Retinal pigment epithelial cell (primary cell): ENCODE results near the gene ACSM3.

ENCODE experiments used
- DNase-seq: peaks from one replicate; pipeline ENCODE4 v3.0.0-alpha.2; 2010; ENCODE audit warnings: low read depth
- H3K4me3 ChIP-seq: 2 replicates; pipeline ENCODE4 v1.5.1; 2011; ENCODE audit warnings: mild to moderate bottlenecking, low read length, control low read depth, moderate library complexity
- CTCF ChIP-seq: conservative IDR thresholded peaks from 2 replicates; pipeline ENCODE4 v1.5.1; 2011; ENCODE audit warnings: low read depth, low read length, control low read depth, inconsistent platforms

The ACSM3 gene

GRCh38 chr16:20844054-20844453, 80.2 kb downstream of the ACSM3 start:
- no peak for DNase-seq
- no peak for TF ChIP-seq CTCF
- H3K4me3 ChIP-seq = no peak overlapping the region

DNA sequence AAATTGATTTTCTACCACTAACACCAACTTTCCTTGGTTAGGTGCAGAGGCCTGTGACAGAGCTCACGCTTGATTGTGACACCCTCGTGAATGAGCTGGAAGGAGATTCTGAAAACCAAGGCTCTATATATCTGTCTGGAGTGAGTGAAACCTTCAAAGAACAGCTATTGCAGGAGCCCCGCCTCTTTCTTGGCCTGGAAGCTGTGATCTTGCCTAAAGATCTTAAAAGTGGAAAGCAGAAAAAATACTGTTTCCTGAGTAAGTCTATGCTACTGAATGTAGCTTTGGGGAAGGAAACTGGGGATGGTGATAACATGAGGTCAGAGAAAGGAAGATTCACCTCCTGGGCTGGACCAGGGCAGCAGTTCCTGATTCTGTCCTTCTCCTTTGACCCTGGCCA, 80.8 kb downstream of the ACSM3 start:
- no peak for DNase-seq
- TF ChIP-seq CTCF = no peak
- H3K4me3 ChIP-seq = no peak overlapping the region

GRCh38 chr16:20846030-20846429, 82.2 kb downstream of the ACSM3 start:
- no peak for DNase-seq
- no peak overlapping the region for H3K4me3 ChIP-seq
- no peak for TF ChIP-seq CTCF

- TF ChIP-seq CTCF = no peak
- H3K4me3 ChIP-seq = no peak overlapping the region
- DNase-seq = no peak
Observed at GRCh38 chr16:20846551-20846950, 82.7 kb downstream of the ACSM3 start.
